22Rv1 (cell line): ENCODE data around the gene PABPN1.

Experiments used
- ZFX ChIP-seq: fragments of 450-650 bp; IDR thresholded peaks from 2 replicates; pipeline ENCODE4 v1.6.1; 2017; ENCODE audit warnings: antibody characterized with exemption, borderline replicate concordance
- TF ChIP-seq, protein P1 (sequence below): fragments of 450-650 bp; IDR thresholded peaks from 2 replicates; pipeline ENCODE4 v1.5.1; 2017; ENCODE audit warnings: mild to moderate bottlenecking

DNA sequence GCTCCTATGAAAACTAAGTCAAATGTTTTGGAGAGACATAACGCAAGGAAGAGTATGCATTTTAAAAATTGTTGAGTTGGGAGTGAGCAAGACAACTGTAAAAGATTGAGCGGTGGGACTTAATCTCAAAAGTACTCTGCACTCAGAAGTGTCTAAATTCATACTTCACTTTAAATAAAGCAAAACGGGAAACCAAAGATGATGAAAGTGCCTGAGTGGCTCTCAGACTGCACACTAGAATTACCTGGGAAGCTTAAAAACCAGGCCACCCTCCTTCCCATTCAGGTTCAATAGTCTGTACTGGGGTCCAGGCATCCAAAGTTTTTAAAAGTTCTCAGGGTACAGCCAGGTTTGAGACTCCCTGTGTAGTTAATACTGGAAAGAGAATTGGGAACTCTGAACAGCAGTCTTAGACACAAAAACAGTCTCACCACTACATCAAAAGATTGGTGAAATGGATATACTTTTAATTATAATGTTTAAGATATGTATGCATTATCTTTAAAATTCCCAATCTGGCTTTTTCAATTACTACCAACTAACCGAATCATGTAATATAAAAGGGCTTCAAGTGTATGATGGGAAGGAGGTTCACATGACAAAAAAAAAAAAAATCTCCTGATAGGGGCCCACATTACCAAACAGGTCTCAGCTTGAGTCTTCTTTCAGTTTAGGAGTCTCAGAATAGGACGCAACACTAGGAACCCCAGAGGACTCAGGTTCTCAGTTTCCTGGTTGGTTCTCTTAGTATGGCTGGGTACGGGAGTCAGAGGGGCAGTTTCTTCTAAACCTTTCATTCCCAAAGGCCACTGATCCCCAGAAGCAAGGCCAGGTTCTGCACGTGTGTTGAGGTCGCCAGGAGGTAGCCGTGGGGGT lies 36.4 kb upstream of the PABPN1 start:
- TF ChIP-seq, protein P1, sequence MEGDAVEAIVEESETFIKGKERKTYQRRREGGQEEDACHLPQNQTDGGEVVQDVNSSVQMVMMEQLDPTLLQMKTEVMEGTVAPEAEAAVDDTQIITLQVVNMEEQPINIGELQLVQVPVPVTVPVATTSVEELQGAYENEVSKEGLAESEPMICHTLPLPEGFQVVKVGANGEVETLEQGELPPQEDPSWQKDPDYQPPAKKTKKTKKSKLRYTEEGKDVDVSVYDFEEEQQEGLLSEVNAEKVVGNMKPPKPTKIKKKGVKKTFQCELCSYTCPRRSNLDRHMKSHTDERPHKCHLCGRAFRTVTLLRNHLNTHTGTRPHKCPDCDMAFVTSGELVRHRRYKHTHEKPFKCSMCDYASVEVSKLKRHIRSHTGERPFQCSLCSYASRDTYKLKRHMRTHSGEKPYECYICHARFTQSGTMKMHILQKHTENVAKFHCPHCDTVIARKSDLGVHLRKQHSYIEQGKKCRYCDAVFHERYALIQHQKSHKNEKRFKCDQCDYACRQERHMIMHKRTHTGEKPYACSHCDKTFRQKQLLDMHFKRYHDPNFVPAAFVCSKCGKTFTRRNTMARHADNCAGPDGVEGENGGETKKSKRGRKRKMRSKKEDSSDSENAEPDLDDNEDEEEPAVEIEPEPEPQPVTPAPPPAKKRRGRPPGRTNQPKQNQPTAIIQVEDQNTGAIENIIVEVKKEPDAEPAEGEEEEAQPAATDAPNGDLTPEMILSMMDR: no peak
- no peak for TF ChIP-seq ZFX
